HepG2 (cell line): Measurements from ENCODE around the gene ACAP2. TPM values are rescaled to one million over a fixed set of nuclear protein-coding genes. Genes with fewer than 3 reads are reported as not detected.

Experiments
- ATAC-seq: fragments of 200-7000 bp; cut with Tn5 transposase; 3 replicates; pipeline ENCODE4 v1.9.1; 2020; ENCODE audit warnings: mild to moderate bottlenecking, moderate library complexity
- BruUV-seq: library from RNA; stranded (reverse); fragments of 400-500 nt; replicated peaks from 2 replicates; lab custom pipeline; 2021; lab: Mats Ljungman, UMichigan
- CTCF ChIA-PET: fragments of 300-600 bp; formaldehyde crosslinking; extraction: SDS; loops from one replicate; lab custom pipeline; 2021; ENCODE audit warnings: low total read pairs, inconsistent platforms, low intra/inter-chr PET ratio; lab: Yijun Ruan, JAX
- POLR2A ChIA-PET: fragments of 350-600 bp; sonication (Branson Sonifier 250); formaldehyde crosslinking; loops from one replicate; lab custom pipeline; 2020; ENCODE audit warnings: antibody characterized with exemption, inconsistent platforms; lab: Yijun Ruan, JAX
- DNase-seq: peaks from one replicate; pipeline ENCODE4 v3.0.0-alpha.2; 2015; ENCODE audit warnings: low spot score
- FAIRE-seq: peaks from 3 replicates; lab custom pipeline; 2011; peaks lifted over from hg19 to GRCh38; lab: Jason Lieb, UNC
- H2AFZ ChIP-seq: one replicate; pipeline ENCODE4 v1.6.1; 2011; ENCODE audit warnings: low read length, inconsistent platforms
- H3K27ac ChIP-seq: fragments of 300-600 bp; 3 replicates; pipeline ENCODE4 v1.8.0; 2011; ENCODE audit warnings: mixed run types, mild to moderate bottlenecking, mixed read lengths, low read length, inconsistent platforms; ENCODE audit not compliant: insufficient read depth; ENCODE audit errors: extremely low read length
- H3K27me3 ChIP-seq, 2 experiments: fragments of 200-600 bp in 1 of 2; 2 replicates in 1 of 2; 3 replicates in 1 of 2; pipeline versions ENCODE4 v1.6.0 to v1.8.0; 2011; ENCODE audit warnings: low read length in 2 of 2, mild to moderate bottlenecking in 2 of 2, moderate library complexity in 2 of 2, inconsistent platforms in 1 of 2; ENCODE audit not compliant: insufficient read depth in 2 of 2, control insufficient read depth in 1 of 2
- H3K36me3 ChIP-seq, 2 experiments: fragments of 200-600 bp in 1 of 2; replicated peaks in 1 of 2; 2 replicates in 1 of 2; 3 replicates in 1 of 2; pipeline versions ENCODE4 v1.5.1 to v1.8.0; 2011; ENCODE audit warnings: low read length in 2 of 2, inconsistent platforms in 1 of 2; ENCODE audit not compliant: insufficient read depth in 2 of 2, control insufficient read depth in 1 of 2
- H3K4me1 ChIP-seq: 2 replicates; pipeline ENCODE4 v1.5.1; 2012; ENCODE audit warnings: low read length, inconsistent platforms; ENCODE audit not compliant: insufficient read depth
- H3K4me2 ChIP-seq: 2 replicates; pipeline ENCODE4 v1.6.0; 2011; ENCODE audit warnings: low read depth, low read length, inconsistent platforms
- H3K4me3 ChIP-seq, 3 experiments: fragments of 200-600 bp in 1 of 3; sonication (generic), shearing (Covaris generic) in 1 of 3; replicated peaks in 1 of 3; 2 replicates each; pipeline ENCODE4 v1.5.1; 2011 to 2016; ENCODE audit warnings: low read length in 3 of 3, inconsistent platforms in 2 of 3, low read depth in 2 of 3, mild to moderate bottlenecking in 2 of 3, control low read depth in 1 of 3, mixed read lengths in 1 of 3; ENCODE audit not compliant: insufficient read depth in 1 of 3
- H3K79me2 ChIP-seq: one replicate; pipeline ENCODE4 v1.6.1; 2011; ENCODE audit warnings: low read length, inconsistent platforms; ENCODE audit not compliant: insufficient read depth
- H3K9ac ChIP-seq: 2 replicates; pipeline ENCODE4 v1.6.0; 2011; ENCODE audit warnings: mild to moderate bottlenecking, low read depth, low read length, inconsistent platforms; ENCODE audit not compliant: insufficient read depth
- H3K9me3 ChIP-seq: 2 replicates; pipeline ENCODE4 v1.5.1; 2012; ENCODE audit warnings: mild to moderate bottlenecking, low read length
- H4K20me1 ChIP-seq: 2 replicates; pipeline ENCODE4 v1.6.0; 2011; ENCODE audit warnings: inconsistent platforms, mild to moderate bottlenecking, low read length, moderate library complexity; ENCODE audit not compliant: insufficient read depth
- FOXM1 ChIP-seq: sonication (generic); formaldehyde crosslinking; IDR thresholded peaks from 2 replicates; pipeline ENCODE4 v1.5.0; 2020; ENCODE audit warnings: missing genetic modification reagents
- FOXO1 ChIP-seq: sonication (generic); formaldehyde crosslinking; IDR thresholded peaks from 2 replicates; pipeline ENCODE4 v1.4.0; 2020; ENCODE audit warnings: missing genetic modification reagents
- HCFC1 ChIP-seq: fragments of 150-350 bp; IDR thresholded peaks from 2 replicates; pipeline ENCODE4 v1.6.1; 2014; ENCODE audit warnings: low read depth, low read length
- JUND ChIP-seq: sonication (generic); formaldehyde crosslinking; IDR thresholded peaks from 2 replicates; pipeline ENCODE4 v1.8.0; 2022; ENCODE audit warnings: mild to moderate bottlenecking, missing genetic modification reagents
- KDM5A ChIP-seq: fragments of 200-600 bp; sonication (generic); IDR thresholded peaks from 2 replicates; pipeline ENCODE4 v1.7.0; 2018; ENCODE audit warnings: antibody characterized with exemption, mild to moderate bottlenecking, low read length, borderline replicate concordance
- RARG ChIP-seq: sonication (generic); formaldehyde crosslinking; IDR thresholded peaks from 2 replicates; pipeline ENCODE4 v1.4.0; 2020; ENCODE audit warnings: low read depth, mild to moderate bottlenecking, missing genetic modification reagents
- ZNF136 ChIP-seq: sonication (generic); formaldehyde crosslinking; IDR thresholded peaks from 2 replicates; pipeline ENCODE4 v1.8.1; 2022; ENCODE audit warnings: low read depth, mild to moderate bottlenecking, moderate library complexity, missing genetic modification reagents
- ZNF235 ChIP-seq: sonication (generic); formaldehyde crosslinking; IDR thresholded peaks from 2 replicates; pipeline ENCODE4 v1.8.1; 2023; ENCODE audit warnings: mild to moderate bottlenecking, missing genetic modification reagents, borderline replicate concordance
- WGBS: methylation state at CpG from one replicate; pipeline ENCODE4 v1.1.6; 2017; ENCODE audit warnings: low lambda C conversion rate; 5-methylcytosine and 5-hydroxymethylcytosine counted together
- in situ Hi-C: cut with HindIII; loops from 2 replicates; pipeline ENCODE4 v1.10.0; 2017; ENCODE audit warnings: low pct_unique_long_range_greater_than_20kb; ENCODE audit not compliant: extremely low pct_ligation_motif_present
- intact Hi-C: fragments of 100-400 bp; cut with micrococcal nuclease; formaldehyde crosslinking; loops from one replicate; pipeline ENCODE4 v1.10.0; 2022; ENCODE audit not compliant: unreplicated experiment
- polyA plus RNA-seq, 8 experiments: library from polyadenylated mRNA; depleted of rRNA in 3 of 8; stranded (reverse) in 7 of 8; unstranded in 1 of 8; fragments of >200 nt; fragmentation: Illumina TruSeq in 4 of 8; extraction: Trizol in 4 of 8; gene quantifications; 2 replicates each; pipeline versions ENCODE4 v1.2.1 to v1.2.3, GENCODE V29; 2011 to 2016; ENCODE audit warnings: low read depth in 4 of 8, missing spikeins in 1 of 8, mixed read lengths in 1 of 8; ENCODE audit not compliant: insufficient read depth in 1 of 8
- total RNA-seq, 5 experiments: library from RNA; depleted of rRNA; stranded (reverse); fragments of >200 nt; fragmentation: Illumina TruSeq; extraction: Trizol; gene quantifications; 2 replicates each; pipeline ENCODE4 v1.2.3, GENCODE V29; 2016; ENCODE audit warnings: low read depth in 1 of 5
- TF ChIP-seq, protein P1 (sequence below): sonication (generic); formaldehyde crosslinking; IDR thresholded peaks from 2 replicates; pipeline ENCODE4 v1.5.0; 2020; ENCODE audit warnings: missing genetic modification reagents, mild to moderate bottlenecking, borderline replicate concordance
- TF ChIP-seq, protein P2 (sequence below): sonication (generic); formaldehyde crosslinking; IDR thresholded peaks from 2 replicates; pipeline ENCODE4 v1.8.1; 2023; ENCODE audit warnings: mild to moderate bottlenecking, inconsistent platforms, moderate library complexity, missing genetic modification reagents, borderline replicate concordance
- TF ChIP-seq, protein P3 (sequence below), 2 experiments: sonication (generic) in 1 of 2; formaldehyde crosslinking in 1 of 2; IDR thresholded peaks; 2 replicates each; pipeline versions ENCODE4 v1.5.1 to v1.6.1; 2011 to 2020; ENCODE audit warnings: borderline replicate concordance in 1 of 2, low read depth in 1 of 2, low read length in 1 of 2, mild to moderate bottlenecking in 1 of 2, missing genetic modification reagents in 1 of 2, moderate library complexity in 1 of 2
- TF ChIP-seq, protein P4 (sequence below): IDR thresholded peaks from 2 replicates; pipeline ENCODE4 v1.6.1; 2016; ENCODE audit warnings: low read depth

The ACAP2 gene
- total and polyA plus RNA-seq, 2 of the 13 experiments (the other 11 are each of a cell fraction or from before 2014, with no cell fraction given) = 7.3 to 23.9 TPM

DNA sequence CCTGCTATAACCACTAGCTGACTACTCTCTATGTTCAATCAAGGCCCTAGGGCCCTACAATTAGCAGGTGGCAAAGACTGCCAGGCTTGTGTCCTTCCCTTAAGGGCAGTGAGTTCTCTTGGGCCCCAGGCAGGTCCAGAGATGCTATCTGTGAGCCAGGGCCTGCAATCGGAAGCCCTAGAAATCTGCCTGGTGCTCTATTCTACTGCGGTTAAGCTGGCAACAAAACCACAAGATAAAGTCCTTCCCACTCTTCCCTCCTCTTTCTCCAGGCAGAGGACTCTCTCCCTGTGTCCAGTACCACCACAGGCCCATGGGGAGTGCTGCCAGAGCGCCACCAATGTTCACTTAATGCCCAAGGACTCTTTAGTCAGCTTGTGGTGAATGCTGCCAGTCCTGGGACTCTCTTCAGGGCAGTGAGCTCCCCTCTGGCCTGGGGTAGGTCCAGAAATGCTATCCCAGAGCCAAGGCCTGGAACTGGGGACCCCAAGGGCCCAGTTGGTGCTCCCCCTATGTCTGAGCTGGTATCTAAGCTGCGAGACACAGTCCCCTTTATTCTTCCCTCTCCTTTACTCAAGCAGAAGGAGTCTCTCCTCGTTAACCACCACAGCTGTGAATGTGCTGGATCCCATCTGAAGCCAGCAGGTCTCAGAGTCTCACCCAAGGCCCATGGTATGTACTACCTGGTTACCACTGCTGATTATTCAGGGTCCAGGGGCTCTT lies 206.6 kb downstream of the ACAP2 start:
- peaks cover 11% of the 10 kb centered on the region for H3K9me3 ChIP-seq
- no peaks in the 10 kb centered on the region for H4K20me1 ChIP-seq
- H2AFZ ChIP-seq = no peak overlapping the region
- in situ Hi-C loops (no loop called here), intact Hi-C loops (no loop called here)
- no peak overlapping the region for H3K9ac ChIP-seq
- no TSS peak for BruUV-seq
- no peaks in the 10 kb centered on the region for H3K79me2 ChIP-seq
- DNase-seq (no peak), ATAC-seq (no peak), FAIRE-seq (no peak)
- no peak overlapping the region for H3K27ac ChIP-seq
- H3K36me3 ChIP-seq = peaks cover 0 to 9% of the 10 kb centered on the region in 2 experiments; a peak in 3 of 5 replicates
- no peaks in the 10 kb centered on the region; the same call in 1 of the 2 replicates for H3K4me1 ChIP-seq
- no peak overlapping the region for H3K4me2 ChIP-seq
- no peak overlapping the region for H3K4me3 ChIP-seq
- no peaks in the 10 kb centered on the region for H3K27me3 ChIP-seq
- WGBS = 95% methylated on average over 5 of the region's 5 CpGs
- ChIA-PET POLR2A (no interaction called here), CTCF (no interaction called here)
- TF ChIP-seq ZNF235 (CRISPR knock-in tag) (no peak), FOXM1 (CRISPR knock-in tag) (no peak), HCFC1 (no peak)
- TF ChIP-seq, protein P1, sequence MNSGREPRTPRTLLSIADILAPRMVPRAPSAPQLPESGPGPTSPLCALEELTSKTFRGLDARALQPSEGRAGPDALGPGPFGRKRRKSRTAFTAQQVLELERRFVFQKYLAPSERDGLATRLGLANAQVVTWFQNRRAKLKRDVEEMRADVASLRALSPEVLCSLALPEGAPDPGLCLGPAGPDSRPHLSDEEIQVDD = no peak
- TF ChIP-seq, all 625 proteins: peak for 0

DNA sequence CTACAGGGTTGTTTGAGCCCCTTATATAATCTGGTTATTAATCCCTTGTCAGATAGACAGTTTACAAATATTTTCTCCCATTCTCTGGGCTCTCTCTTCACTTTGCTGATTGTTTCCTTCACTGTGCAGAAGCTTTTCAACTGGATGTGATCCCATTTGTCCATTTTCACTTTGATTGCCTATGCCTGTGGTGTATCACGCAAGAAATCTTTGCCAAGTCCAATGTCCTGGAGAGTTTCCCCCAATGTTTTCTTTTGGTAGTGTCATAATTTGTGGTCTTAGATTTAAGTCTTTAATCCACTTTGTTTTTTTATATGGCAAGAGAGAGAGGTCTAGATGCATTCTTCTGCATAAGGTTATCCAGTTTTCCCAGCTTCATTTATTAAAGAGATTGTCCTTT lies 212.6 kb downstream of the ACAP2 start:
- Histone ChIP-seq H3K79me2 (no peaks in the 10 kb centered on the region), H3K27me3 (no peaks in the 10 kb centered on the region), H3K4me1 (peaks cover 11% of the 10 kb centered on the region), H3K36me3 (peaks cover 3 to 12% of the 10 kb centered on the region in 2 experiments), H3K27ac (no peak overlapping the region), H3K4me3 (no peak overlapping the region), H4K20me1 (no peaks in the 10 kb centered on the region), H3K4me2 (no peak overlapping the region), H3K9me3 (no peaks in the 10 kb centered on the region; the same call in 1 of the 2 replicates), H2AFZ (no peak overlapping the region), H3K9ac (no peak overlapping the region)
- intact Hi-C loops = no loop called here
- no TSS peak for BruUV-seq
- POLR2A ChIA-PET = no interaction called here
- ATAC-seq (no peak), DNase-seq (no peak), FAIRE-seq (no peak)
- in situ Hi-C loops = no loop called here
- CTCF ChIA-PET = no interaction called here
- 100% methylated on average over 1 of the region's 1 CpG for WGBS
- TF ChIP-seq, protein P2, sequence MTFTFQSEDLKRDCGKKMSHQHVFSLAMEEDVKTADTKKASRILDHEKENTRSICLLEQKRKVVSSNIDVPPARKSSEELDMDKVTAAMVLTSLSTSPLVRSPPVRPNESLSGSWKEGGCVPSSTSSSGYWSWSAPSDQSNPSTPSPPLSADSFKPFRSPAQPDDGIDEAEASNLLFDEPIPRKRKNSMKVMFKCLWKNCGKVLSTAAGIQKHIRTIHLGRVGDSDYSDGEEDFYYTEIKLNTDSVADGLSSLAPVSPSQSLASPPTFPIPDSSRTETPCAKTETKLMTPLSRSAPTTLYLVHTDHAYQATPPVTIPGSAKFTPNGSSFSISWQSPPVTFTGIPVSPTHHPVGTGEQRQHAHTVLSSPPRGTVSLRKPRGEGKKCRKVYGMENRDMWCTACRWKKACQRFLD = no peak
- TF ChIP-seq, protein P3, sequence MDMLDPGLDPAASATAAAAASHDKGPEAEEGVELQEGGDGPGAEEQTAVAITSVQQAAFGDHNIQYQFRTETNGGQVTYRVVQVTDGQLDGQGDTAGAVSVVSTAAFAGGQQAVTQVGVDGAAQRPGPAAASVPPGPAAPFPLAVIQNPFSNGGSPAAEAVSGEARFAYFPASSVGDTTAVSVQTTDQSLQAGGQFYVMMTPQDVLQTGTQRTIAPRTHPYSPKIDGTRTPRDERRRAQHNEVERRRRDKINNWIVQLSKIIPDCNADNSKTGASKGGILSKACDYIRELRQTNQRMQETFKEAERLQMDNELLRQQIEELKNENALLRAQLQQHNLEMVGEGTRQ (IDR thresholded peaks at IDR 0.05; ENCODE audit: low read depth, low read length) = no peak
- TF ChIP-seq, protein P3 (CRISPR knock-in tag; IDR thresholded peaks at IDR 0.05; ENCODE audit: borderline replicate concordance) = no peak
- TF ChIP-seq FOXO1 (CRISPR knock-in tag) (no peak), JUND (CRISPR knock-in tag) (no peak), ZNF136 (CRISPR knock-in tag) (no peak), RARG (CRISPR knock-in tag) (no peak), KDM5A (no peak)
- TF ChIP-seq, protein P4, sequence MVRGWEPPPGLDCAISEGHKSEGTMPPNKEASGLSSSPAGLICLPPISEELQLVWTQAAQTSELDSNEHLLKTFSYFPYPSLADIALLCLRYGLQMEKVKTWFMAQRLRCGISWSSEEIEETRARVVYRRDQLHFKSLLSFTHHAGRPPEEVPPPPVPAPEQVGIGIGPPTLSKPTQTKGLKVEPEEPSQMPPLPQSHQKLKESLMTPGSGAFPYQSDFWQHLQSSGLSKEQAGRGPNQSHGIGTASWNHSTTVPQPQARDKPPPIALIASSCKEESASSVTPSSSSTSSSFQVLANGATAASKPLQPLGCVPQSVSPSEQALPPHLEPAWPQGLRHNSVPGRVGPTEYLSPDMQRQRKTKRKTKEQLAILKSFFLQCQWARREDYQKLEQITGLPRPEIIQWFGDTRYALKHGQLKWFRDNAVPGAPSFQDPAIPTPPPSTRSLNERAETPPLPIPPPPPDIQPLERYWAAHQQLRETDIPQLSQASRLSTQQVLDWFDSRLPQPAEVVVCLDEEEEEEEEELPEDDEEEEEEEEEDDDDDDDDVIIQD = no peak
